Hepatocyte (in vitro differentiated cells): ENCODE measurements around the gene SYT7. TPM values are rescaled to one million over a fixed set of nuclear protein-coding genes. Genes with fewer than 3 reads are reported as not detected.

Experiments used
- DNase-seq: peaks from one replicate; pipeline ENCODE4 v3.0.0-alpha.2; 2016; ENCODE audit warnings: low spot score
- H2AFZ ChIP-seq: fragments of 200-600 bp; sonication (generic); 2 replicates; pipeline ENCODE4 v1.6.0; 2016; ENCODE audit warnings: antibody characterized with exemption, mild to moderate bottlenecking
- H3K27ac ChIP-seq: fragments of 200-600 bp; sonication (generic); 2 replicates; pipeline ENCODE4 v1.5.1; 2016; ENCODE audit warnings: mild to moderate bottlenecking
- H3K27me3 ChIP-seq: fragments of 200-600 bp; sonication (generic); 2 replicates; pipeline ENCODE4 v1.6.1; 2016
- H3K36me3 ChIP-seq: fragments of 200-600 bp; sonication (generic); replicated peaks from 2 replicates; pipeline ENCODE4 v1.5.1; 2016; ENCODE audit warnings: low read depth; ENCODE audit not compliant: insufficient read depth
- H3K4me1 ChIP-seq: fragments of 200-600 bp; sonication (generic); 2 replicates; pipeline ENCODE4 v1.5.1; 2016; ENCODE audit warnings: mild to moderate bottlenecking, moderate library complexity; ENCODE audit not compliant: insufficient read depth
- H3K4me2 ChIP-seq: fragments of 200-600 bp; sonication (generic); 2 replicates; pipeline ENCODE4 v1.6.0; 2016
- H3K4me3 ChIP-seq: fragments of 200-600 bp; sonication (generic); 2 replicates; pipeline ENCODE4 v1.5.1; 2016; ENCODE audit warnings: mild to moderate bottlenecking
- H3K79me2 ChIP-seq: fragments of 200-600 bp; sonication (generic); 2 replicates; pipeline ENCODE4 v1.6.0; 2017; ENCODE audit warnings: mild to moderate bottlenecking
- H3K9me2 ChIP-seq: fragments of 200-600 bp; sonication (generic); replicated peaks from 2 replicates; pipeline ENCODE4 v1.6.0; 2017; ENCODE audit warnings: mild to moderate bottlenecking; ENCODE audit not compliant: insufficient read depth
- H3K9me3 ChIP-seq: fragments of 200-600 bp; sonication (generic); 2 replicates; pipeline ENCODE4 v1.5.1; 2016; ENCODE audit warnings: low read depth, mild to moderate bottlenecking
- H4K20me1 ChIP-seq: fragments of 200-600 bp; sonication (generic); 2 replicates; pipeline ENCODE4 v1.6.0; 2016; ENCODE audit warnings: mild to moderate bottlenecking; ENCODE audit not compliant: insufficient read depth, poor library complexity, severe bottlenecking
- EZH2 ChIP-seq: fragments of 200-600 bp; sonication (generic); IDR thresholded peaks from 2 replicates; pipeline ENCODE4 v1.6.1; 2016; ENCODE audit warnings: antibody characterized with exemption, mild to moderate bottlenecking, borderline replicate concordance
- EZH2phosphoT487 ChIP-seq: fragments of 200-600 bp; sonication (generic); IDR thresholded peaks from one replicate; pipeline ENCODE4 v1.6.1; 2018; ENCODE audit warnings: antibody characterized with exemption, mild to moderate bottlenecking, low read depth, moderate library complexity; ENCODE audit not compliant: unreplicated experiment, severe bottlenecking
- WGBS: methylation state at CpG from one replicate; pipeline ENCODE4 v1.1.6; 2016; ENCODE audit warnings: low lambda C conversion rate; ENCODE audit errors: missing lambda C conversion rate; 5-methylcytosine and 5-hydroxymethylcytosine counted together
- polyA plus RNA-seq: library from polyadenylated mRNA; unstranded; fragments of >200 nt; fragmentation: Nextera tagmentation; extraction: Ambion mirVana; gene quantifications from 2 replicates; pipeline ENCODE4 v1.2.1, GENCODE V29; 2016
- total RNA-seq: library from RNA; depleted of rRNA; stranded (reverse); fragments of >200 nt; gene quantifications from 2 replicates; pipeline ENCODE4 v1.2.3, GENCODE V29; 2014
- TF ChIP-seq, protein P1 (sequence below): fragments of 200-600 bp; sonication (generic); IDR thresholded peaks from 2 replicates; pipeline ENCODE4 v1.5.1; 2016; ENCODE audit warnings: antibody characterized with exemption, mild to moderate bottlenecking; ENCODE audit not compliant: poor library complexity

SYT7 gene
- total and polyA plus RNA-seq, 2 experiments from 2014 or later: 11.3 to 15.5 TPM

DNA sequence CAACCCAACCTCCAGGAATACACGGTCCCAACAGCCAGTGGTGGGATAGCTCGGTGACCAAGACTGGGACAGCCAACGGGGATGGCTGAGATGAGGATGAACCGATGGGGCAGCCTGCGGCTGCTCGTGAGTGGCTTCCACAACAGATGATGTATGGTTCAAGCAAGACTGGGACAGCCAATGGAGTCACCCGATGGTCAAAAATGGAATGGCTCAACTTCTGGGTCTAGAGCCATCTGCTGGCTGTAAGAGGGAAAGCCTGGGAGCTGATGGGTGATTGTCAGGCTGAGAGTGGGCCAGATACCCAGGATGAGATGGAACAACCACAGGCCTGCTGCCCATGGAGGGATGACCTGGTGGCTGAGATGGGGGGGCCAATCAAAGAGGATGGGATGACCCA lies 35.5 kb downstream of the SYT7 start:
- H3K9me3 ChIP-seq: no peaks in the 10 kb centered on the region
- 97% methylated on average over 7 of the region's 7 CpGs for WGBS
- H3K27me3 ChIP-seq: no peaks in the 10 kb centered on the region
- no peak overlapping the region for H2AFZ ChIP-seq
- no peak overlapping the region for H3K4me2 ChIP-seq
- TF ChIP-seq, protein P1, sequence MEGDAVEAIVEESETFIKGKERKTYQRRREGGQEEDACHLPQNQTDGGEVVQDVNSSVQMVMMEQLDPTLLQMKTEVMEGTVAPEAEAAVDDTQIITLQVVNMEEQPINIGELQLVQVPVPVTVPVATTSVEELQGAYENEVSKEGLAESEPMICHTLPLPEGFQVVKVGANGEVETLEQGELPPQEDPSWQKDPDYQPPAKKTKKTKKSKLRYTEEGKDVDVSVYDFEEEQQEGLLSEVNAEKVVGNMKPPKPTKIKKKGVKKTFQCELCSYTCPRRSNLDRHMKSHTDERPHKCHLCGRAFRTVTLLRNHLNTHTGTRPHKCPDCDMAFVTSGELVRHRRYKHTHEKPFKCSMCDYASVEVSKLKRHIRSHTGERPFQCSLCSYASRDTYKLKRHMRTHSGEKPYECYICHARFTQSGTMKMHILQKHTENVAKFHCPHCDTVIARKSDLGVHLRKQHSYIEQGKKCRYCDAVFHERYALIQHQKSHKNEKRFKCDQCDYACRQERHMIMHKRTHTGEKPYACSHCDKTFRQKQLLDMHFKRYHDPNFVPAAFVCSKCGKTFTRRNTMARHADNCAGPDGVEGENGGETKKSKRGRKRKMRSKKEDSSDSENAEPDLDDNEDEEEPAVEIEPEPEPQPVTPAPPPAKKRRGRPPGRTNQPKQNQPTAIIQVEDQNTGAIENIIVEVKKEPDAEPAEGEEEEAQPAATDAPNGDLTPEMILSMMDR: peak; percentile 24
- no peak for TF ChIP-seq EZH2
- no peaks in the 10 kb centered on the region for H3K36me3 ChIP-seq
- H4K20me1 ChIP-seq: no peaks in the 10 kb centered on the region
- no peak overlapping the region for H3K27ac ChIP-seq
- DNase-seq: no peak
- no peaks in the 10 kb centered on the region for H3K9me2 ChIP-seq
- H3K4me3 ChIP-seq: no peak overlapping the region
- H3K79me2 ChIP-seq: no peaks in the 10 kb centered on the region
- H3K4me1 ChIP-seq: no peaks in the 10 kb centered on the region

DNA sequence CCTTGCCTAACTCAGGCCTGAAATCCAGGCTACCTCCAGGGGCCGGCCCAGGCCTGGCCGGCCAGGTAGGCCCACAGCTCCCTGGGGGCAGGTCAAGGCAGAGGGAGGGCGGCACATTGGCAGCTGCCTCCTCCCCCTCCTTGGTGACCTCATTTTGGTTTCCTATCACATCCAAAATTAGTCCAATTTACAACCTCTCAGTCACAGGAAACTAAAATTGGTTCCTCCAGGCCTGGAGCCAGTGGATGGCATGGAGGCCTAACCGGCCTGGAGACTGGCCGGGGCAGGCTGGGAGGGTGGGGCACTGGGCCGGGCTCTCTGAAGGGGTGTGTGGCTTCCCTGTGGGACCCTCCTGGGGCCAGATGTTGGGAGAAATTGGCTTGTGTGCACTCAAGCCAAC lies 36.4 kb downstream of the SYT7 start:
- Histone ChIP-seq H4K20me1 (no peaks in the 10 kb centered on the region), H2AFZ (no peak overlapping the region), H3K4me1 (no peaks in the 10 kb centered on the region), H3K79me2 (no peaks in the 10 kb centered on the region), H3K4me3 (no peak overlapping the region), H3K36me3 (no peaks in the 10 kb centered on the region), H3K9me3 (no peaks in the 10 kb centered on the region), H3K9me2 (no peaks in the 10 kb centered on the region), H3K27ac (no peak overlapping the region), H3K4me2 (no peak overlapping the region), H3K27me3 (no peaks in the 10 kb centered on the region)
- 89% methylated on average over 6 of the region's 6 CpGs for WGBS
- no peak for DNase-seq
- TF ChIP-seq, protein P1: no peak
- TF ChIP-seq EZH2: no peak
- TF ChIP-seq EZH2phosphoT487: no peak

DNA sequence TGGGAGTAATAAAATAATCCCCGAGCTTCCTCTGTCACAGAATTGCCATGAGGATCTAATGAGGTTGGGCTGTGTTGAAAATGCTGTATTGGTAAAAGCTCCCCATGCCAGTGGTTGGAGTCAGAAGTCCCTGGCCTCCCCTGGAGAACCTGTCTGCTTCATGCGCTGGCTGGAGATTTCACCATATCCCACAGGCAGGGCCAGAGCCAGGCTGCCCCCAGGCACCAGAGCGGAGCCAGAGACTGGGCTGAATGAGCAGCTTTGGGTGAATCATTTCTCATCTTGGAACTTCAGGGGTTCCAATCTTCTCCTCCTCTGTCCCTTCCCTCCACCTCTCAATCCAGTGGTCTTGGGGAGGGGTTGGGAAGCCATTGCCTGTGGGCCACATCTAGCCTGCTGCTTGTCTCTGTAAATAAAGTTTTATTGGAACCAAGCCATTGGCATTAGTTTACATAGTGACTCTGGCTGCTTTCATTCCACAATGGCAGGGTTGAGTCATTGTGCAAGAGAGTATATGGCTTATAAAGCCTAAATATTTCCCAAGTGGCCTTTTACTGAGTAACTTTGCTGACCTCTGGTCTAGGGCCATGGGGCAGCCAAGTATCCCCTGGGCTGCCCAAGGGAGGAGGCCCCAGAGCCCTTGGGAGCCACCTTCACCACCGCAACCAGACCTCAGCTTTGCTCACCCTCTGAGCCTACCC lies 37.1 kb downstream of the SYT7 start:
- H3K9me3 ChIP-seq: no peaks in the 10 kb centered on the region
- H3K4me1 ChIP-seq: no peaks in the 10 kb centered on the region
- no peaks in the 10 kb centered on the region for H3K9me2 ChIP-seq
- no peaks in the 10 kb centered on the region for H3K79me2 ChIP-seq
- no peak overlapping the region for H3K4me3 ChIP-seq
- DNase-seq: no peak
- TF ChIP-seq, protein P1: no peak
- no peak for TF ChIP-seq EZH2phosphoT487
- no peaks in the 10 kb centered on the region for H3K36me3 ChIP-seq
- no peaks in the 10 kb centered on the region for H3K27me3 ChIP-seq
- H2AFZ ChIP-seq: no peak overlapping the region
- H4K20me1 ChIP-seq: no peaks in the 10 kb centered on the region
- WGBS: 91% methylated on average over 4 of the region's 4 CpGs
- H3K4me2 ChIP-seq: no peak overlapping the region
- no peak overlapping the region for H3K27ac ChIP-seq

DNA sequence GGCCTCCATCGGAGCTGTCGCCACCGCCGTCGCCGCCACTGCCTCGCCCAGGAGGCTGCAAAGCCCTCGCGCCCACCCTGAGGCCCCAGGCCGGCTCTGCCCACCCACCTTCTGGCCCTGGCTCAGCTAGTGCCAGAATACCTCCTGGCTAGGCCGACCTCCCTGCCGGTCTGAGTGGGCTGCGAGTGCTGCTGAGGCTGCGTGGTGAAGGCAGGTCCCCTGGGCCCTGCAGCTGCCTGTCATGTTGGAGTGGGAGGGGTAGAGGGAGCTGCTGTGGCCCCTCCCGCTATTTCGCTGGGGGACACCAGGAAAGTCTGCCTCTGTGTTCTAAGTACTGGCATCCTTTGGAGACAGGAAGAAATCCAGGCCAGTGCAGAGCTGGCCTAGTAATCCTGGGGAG lies 38.2 kb downstream of the SYT7 start:
- 88% methylated on average over 14 of the region's 16 CpGs for WGBS

More for the DNA sequence above, 38.2 kb downstream of the SYT7 start:
- no peak overlapping the region for H3K27ac ChIP-seq
- no peaks in the 10 kb centered on the region for H3K27me3 ChIP-seq
- no peak overlapping the region for H3K4me2 ChIP-seq
- TF ChIP-seq, protein P1: no peak
- no peak for TF ChIP-seq EZH2
- TF ChIP-seq EZH2phosphoT487: no peak
- H3K36me3 ChIP-seq: no peaks in the 10 kb centered on the region
- no peaks in the 10 kb centered on the region for H3K4me1 ChIP-seq
- DNase-seq: no peak
- no peak overlapping the region for H2AFZ ChIP-seq
- no peaks in the 10 kb centered on the region for H3K9me3 ChIP-seq
- H3K9me2 ChIP-seq: no peaks in the 10 kb centered on the region
- H4K20me1 ChIP-seq: no peaks in the 10 kb centered on the region
- no peaks in the 10 kb centered on the region for H3K79me2 ChIP-seq
- H3K4me3 ChIP-seq: no peak overlapping the region
